Brain pericyte (primary cell): ENCODE results near the gene KPNB1.

Source experiments
- DNase-seq: peaks from one replicate; pipeline ENCODE4 v3.0.0-alpha.2; 2012; ENCODE audit warnings: low read depth, low spot score

KPNB1 gene

DNA sequence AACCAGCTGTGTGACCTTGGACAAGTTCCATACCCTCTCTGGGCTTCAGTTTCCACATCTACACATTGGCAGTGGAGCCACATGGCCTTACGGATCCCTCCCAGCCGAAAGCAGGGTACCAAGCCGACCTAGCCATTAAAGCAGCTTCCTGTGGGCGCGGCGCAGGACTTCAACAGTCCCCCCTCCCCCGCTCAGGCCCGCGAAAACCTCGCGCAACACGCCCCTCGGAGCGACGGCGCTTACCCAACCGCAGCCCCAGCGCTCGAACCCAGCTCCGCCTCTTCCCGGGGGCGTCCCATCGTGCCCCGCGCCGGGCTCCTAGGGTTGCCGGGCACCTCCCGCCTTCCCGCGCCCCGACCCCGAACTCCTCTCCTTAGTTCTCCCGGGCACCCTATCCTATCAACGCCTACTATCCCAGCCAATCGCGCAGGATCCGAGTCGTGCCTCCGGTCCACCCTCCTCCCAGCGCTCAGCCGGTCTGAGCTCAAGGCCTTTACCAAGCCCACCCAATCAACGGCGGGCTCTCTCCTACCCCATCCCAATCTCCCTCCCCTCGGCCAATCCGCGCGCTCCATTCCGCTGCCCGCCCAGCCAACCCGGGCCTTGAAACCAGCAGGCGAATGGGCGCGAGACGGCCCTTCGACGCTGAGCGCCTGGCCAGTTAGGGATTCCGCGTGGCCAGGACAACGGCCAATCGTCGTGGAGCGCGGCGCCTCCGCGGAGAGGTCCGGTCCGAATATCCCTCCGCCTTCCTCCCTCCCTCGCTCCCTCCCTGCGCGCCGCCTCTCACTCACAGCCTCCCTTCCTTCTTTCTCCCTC lies at the start of gene KPNB1:
KPNB1 (plus strand) TSS at position 767 of the 819 bp plus-strand sequence. CDS start 326 bp downstream, outside the sequence.
- peak; percentile 100 for DNase-seq

DNA sequence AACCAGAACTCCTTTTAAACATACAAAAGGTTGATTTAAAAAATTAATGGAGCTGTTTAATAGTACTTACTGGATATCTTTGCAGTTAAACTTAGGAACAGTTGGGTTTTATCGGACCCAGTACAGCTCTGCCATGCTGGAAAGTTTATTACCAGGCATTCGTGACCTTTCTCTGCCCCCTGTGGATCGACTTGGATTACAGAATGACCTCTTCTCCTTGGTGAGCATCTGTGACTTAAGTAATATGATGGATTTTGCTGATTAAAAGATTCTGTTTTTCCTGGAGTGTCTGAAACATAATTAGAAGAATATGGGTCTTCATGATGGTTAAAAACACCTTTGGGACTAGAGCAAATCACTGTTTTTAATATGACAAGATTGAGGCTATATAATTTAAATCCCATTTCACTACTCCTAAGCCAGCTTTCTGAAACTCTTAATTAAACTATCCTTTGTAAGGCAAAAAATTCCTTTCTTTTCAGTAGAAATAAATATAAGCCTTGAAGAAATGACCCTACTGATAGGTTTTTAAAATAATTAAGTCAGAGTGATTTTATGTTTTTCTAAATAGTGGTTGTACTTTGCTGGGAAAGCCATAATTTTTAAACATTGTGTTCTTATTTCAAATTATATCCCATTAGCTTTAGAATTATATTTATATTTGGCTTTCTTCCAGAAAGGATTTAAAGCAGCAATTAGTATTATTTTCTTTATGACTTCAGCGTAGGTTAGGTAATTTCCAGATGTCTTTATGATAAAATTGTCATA lies 45.7 kb upstream of the KPNB1 start:
- peak; percentile 67 for DNase-seq

DNA sequence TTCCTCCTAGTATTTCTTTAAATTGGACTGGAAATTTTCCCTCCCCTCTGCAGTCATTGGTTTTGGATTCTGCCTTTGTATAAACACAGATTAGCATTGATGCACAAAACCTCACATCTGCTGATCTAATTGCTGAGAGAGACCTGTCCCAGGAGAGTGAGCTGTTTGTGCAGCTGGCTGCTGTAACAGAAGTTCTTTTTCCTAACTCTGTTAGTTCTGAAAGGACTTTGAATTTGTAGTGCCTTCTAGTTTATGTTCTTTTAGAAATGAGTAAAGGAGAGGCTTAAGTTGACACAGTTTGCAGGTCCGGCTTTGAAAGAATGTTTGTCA lies 45.2 kb upstream of the KPNB1 start:
- peak; percentile 90 for DNase-seq

DNA sequence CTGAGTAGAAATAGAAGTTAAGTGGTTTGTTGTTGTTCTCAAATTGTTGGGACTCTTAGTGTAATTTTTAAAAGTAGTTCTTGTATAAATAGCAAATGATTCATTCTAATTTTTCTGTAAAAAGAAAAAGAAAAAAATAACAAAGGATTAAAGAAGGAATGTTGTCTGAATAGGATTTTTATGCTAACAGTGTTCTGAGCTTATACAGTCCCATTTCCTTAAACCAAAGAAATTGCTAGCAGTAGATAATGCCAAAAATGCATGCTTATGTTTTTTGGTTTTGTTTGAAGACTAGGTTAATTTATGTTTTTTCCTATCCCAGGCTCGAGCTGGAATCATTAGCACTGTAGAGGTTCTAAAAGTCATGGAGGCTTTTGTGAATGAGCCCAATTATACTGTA lies 44.7 kb upstream of the KPNB1 start:
- DNase-seq: no peak

DNA sequence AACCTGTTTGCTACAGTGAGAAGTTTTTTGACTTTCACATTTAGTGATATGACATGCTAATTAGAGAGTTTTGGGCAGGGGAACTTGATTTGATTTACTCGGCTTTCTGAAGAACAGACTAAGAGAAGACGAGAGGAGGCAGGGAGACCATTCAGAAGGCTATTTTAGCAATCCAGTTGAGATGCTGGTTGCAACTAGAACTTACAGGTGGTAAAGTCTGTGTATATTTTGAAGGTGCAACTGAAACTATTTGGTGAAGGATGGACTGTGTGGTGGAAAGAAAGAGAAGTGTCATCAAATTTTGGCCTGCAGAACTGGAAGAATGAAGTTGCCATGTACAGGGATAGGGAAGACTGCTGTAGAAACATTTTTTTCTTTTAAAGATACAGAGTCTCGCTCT lies 42.2 kb upstream of the KPNB1 start:
- DNase-seq: no peak

DNA sequence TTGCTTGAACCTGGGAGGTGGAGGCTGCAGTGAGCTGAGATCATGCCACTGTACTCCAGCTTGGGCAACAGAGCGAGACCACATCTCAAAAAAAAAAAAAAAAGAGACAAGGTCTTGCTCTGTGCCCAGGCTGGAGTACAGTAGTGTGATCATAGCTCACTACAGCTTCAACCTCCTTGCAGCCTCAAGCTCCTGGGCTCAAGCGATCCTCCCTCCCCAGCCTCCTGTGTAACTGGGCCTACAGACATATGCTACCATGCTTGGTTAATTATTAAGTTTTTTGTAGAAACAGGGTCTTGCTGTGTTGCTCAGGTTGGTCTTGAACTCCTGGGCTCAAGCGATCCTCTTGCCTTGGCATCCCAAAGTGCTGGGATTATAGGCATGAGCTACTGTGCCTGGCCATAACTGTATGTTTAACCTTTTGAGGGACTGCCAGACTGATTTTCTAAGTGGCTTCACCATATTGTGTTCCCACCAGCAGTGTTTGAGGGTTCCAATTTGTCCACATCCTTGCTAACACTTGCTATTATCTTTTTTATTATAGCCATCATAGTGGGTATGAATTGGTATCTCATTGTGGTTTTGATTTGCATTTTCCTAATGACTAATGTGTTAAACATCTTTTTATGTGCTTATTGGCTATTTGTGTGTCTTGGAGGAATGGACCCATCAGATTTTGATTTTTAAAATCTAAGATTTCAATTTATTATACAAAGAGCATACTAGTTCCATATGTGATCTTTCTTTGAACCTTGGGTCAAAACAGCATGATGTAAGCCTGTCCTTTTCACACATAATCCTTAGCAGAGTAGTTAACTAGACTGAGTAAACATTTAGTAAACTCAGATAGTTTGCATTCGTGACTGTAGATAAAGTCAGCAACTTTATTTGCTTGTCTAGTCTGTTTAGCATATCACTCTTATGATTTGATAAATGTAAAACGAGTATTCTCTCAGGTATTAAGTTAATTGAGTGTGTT lies 38.1 kb upstream of the KPNB1 start:
- DNase-seq: no peak

DNA sequence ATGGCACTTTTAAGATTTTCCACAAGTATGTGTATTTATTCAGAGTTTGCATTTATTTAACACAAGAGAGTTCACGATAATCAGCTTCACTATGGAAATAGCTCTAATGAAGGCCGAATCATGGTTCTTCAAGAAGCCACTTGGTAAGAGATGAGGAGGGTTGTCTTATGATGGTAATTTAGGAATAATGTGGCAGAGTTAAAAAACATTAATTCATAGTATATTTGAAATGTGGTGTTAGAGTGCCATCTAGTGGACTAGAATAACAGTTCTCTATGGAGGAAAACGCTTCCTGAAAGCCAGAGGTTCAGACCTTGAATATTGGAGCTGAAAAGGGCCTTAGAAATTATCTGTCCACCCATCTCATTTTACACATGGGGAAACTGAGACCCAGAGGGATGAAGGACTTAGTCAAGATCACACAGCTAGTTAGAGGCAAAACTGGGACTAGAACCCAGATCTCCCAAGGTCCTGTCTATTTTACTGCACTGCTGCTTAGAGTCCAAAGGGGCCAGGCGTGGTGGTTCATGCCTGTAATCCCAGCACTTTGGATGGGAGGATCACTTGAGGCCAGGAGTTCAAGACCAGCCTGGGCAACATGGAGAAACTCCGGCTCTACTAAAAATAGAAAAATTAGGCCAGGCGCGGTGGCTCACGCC lies 33.8 kb upstream of the KPNB1 start:
- peak; percentile 27 for DNase-seq

DNA sequence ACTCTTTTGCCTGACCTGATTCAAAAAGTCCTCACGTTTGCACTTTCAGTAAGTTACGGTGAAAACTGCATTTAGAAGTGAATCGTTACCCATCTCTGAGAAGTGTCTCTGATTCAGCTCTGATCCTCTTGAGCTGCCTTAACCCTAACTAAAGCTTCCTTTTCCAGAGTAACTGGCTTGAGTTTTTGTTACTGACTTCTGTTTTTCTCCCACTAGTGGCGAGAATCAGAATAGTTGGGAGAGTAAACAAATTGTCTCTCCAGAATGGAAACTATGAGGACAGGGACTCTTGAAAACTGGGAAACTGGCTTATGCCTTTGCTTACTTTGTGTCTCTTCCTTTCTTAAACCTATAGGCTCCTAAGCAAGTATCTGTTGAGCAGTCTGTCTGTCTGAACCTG lies 31.3 kb upstream of the KPNB1 start:
- no peak for DNase-seq

DNA sequence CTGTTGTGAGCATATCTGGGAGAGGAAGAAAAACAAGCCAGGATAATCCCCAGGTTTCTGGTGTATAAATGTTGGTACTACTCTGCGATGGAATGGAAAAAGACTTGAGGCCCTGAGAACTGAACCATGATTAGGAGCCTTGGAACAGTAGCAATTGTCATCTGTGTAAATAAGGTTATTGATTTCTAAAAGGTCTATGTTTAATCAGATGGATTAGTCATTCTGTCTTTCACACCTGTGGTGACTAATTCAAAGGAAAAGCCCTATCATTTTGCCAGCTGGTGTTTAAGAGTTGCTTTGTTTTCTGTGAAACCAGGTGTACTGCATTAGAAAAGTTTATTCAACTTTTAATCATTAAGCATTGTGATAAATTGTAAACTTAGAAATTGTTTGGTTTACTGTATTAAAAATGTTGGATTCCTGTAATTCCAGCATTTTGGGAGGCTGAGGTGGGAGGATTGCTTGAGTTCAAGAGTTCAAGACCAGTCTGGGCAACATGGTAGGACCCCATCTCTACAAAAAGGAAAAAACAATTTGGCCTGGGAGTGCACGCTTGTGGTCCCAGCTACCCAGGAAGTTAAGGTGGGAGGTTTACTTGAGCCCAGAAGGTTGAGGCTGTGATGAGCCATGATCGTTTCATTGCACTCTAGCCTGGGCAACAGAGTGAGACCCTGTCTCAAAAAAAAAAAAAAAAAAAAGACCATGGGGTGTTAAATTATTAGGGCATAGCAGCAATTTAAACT lies 29.0 kb upstream of the KPNB1 start:
- DNase-seq: no peak

DNA sequence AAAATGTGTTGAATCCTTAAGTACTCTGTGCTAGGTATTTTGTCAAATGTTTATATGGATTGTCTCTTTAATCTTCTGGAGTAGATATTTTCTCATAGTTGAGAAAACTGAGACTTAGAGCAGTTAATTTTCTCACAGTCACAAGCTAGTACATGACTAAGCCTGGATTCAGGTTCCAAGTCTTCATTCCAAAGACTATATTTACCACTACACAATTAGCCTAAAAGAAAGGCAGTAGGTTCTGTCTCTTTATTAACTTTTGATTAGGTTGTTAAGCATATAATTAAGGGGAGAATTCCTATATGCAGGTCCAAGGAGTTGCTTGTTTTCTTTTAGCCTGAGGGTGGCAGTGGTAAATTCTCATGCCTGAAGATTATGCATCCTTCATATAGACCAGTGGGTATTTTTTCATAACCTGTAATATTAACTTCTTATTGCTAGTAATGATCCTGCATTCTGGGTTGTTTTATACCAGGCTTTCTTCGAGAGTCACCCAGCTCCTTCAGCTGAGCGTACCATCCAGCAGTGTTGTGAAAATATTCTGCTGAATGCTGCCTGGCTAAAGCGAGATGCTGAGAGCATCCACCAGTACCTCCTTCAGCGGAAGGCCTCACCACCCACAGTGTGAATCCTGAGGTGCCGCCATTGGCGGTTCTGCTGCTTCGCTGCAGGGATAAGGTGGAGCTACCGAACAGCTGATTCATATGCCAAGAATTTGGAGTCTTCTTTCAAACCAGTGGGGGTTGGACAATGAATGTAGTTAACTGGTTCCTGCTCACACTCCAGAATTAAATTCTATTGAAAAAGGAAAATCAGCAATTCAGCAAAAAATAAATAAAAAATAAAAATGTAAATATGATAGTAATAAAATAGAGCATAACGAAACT lies 28.2 kb upstream of the KPNB1 start:
- DNase-seq: peak; percentile 86

DNA sequence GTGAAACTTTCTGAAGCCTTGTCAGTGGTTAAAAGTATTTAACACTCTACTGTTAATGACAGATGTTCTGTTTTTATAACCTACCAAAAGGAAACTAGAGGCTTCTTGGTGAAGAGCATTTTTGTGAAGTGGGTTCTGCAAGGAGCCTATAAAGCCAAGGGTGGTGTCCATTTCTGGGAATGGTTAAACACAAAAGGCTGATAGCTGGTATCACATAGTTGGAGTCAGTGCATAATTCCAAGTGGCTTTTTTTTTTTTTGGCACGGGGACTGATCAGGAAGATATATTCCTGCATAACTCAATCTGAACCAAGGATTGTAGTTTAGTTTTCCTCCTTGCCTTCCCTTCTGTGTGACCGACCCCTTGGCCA lies 27.6 kb upstream of the KPNB1 start:
- no peak for DNase-seq

DNA sequence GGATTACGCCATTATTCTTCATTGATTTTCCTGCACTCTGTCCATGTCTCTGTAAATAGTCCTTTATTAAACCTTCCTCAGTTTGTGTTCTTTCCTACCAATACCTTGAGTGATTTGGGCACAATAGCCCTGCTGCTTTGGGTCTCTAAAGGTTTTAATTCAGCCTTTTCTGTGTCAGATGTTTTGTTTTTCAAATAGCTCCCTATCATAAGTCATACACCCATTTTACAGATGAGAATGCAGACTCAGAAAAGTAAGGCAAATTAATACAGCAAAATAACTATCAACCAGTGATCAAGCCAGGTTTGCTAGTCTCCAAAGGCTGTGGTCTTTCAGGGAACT lies 25.0 kb upstream of the KPNB1 start:
- DNase-seq: no peak

DNA sequence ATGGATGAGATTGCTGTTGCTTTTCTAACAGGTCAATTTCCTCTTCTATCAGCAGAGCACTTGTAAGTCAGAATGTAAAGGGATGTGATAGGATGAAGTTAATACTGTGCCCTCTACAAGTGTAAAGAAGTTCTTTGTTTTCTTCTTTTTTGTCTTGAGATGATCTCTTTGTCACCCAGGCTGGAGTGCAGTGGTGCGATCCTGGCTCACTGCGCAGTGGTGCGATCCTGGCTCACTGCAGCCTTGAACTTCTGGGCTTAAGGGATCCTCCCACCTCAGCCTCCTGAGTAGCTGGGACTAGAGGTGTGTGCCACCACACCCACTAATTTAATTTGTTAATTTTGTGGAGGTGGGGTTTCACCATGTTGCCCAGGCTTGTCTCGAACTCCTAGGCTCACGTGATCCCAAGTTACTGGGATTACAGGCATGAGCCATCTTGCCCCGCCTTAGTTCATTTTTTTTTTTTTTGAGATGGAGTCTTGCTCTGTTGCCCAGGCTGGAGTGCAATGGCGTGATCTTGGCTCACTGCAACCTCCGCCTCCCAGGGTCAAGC lies 21.6 kb upstream of the KPNB1 start:
- DNase-seq: no peak

DNA sequence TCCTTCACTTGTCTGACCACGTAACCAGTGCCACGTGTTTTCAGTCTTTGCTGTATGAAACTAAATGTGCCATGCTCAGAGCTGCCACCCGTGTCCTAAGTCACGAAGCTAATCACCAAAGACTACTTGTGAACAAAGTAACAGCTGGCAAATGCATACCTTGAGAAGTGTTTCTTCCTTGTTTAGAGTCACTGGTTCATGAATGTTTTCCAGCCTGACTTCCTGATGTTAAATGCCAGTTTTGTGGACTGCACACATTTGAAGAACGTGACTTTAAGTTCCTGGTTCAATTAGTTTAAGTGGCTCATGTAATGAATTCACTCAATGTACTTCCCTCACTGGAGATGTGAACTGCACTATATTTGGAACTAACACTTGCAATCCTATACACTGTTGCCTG lies 19.9 kb upstream of the KPNB1 start:
- no peak for DNase-seq

DNA sequence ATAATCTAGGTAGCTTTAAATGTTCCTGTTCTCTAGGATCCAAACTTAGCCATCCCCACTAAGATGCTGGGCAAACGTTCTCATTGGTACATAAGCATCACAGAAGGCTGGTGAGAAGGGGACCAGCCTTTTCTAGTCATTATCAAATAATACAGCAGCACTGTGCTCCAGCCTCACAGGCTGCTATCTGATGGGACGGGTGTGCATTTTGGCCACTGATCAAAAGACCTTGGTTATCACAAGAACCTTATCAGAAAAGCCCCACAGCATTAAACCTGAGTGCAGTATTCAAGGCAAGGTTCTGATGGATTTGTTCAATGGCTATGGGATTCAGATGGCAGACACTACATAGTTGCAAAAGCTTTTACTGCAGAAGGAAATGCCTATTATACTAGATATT lies 19.1 kb upstream of the KPNB1 start:
- DNase-seq: no peak

DNA sequence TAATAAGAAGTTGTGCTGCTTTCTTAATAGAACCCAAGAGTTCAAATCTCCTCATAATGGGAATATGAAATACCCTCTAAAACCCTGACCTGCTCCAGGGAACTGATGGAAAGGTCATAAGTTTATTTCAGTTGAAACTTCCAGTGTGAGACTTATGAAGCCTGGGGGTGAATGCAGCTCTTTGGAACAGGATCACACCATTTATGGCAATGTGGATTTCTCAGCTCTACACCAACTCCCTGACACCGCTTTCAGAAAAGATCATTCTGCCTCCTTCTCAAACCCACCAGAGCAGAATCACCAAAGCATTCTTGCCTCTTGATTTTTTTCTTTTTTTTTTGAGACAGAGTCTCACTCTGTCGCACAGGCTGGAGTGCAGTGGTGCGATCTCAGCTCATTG lies 16.7 kb upstream of the KPNB1 start:
- no peak for DNase-seq

DNA sequence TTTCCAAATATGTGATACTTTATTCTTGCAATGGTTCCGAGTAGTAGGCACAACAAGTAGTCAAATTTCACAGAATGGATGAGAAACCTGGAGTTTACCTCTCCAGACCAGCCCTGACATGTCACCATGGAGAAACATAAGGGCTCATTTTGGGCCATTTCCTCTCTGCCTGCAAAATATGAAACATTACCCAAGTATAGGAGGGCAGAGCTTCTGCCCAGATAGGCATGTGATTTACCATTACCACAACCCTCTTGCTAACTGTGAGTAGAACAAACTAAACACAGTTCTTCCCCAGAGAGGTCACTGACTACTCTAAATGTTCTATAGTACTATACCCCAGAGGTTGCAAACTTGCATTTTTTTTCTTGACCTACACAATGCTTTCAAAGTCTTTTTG lies 15.7 kb upstream of the KPNB1 start:
- no peak for DNase-seq

DNA sequence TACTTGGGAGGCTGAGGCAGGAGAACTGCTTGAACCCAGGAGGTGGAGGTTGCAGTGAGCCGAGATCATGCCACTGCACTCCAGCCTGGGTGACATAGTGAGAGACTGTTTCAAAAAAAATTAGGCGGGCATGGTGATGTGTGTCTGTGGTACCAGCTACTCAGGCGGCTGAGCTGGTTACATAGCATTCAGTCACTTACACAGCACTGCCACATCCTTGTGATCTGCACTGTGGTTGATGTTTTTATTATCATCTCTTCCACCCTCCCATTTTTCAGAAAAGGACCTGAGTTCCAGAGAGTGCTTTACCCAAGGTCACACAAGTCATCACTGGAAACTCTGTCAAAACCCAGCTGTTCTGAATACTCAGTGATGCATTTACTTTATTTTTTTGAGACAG lies 14.8 kb upstream of the KPNB1 start:
- no peak for DNase-seq

DNA sequence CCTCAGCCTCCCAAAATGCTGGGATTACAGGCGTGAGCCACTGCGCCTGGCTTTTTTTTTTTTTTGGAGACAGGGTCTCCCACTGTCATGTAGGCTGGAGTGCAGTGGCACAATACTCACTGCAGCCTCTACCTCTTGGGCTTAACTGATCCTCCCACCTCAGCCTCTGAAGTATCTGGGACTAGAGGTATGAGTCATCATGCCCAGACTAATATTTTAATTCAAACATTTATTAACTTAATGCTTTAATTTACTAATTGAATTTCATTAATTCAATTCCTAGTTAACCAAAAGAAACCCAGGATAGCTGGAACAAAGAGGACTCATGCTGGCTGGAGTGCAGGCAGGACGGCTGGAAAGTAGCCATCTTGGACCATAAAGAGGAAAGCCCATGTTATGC lies 14.0 kb upstream of the KPNB1 start:
- DNase-seq: no peak
